Endothelial cell (in vitro differentiated cells): Measurements from ENCODE around the gene ULBP3. TPM values are rescaled to one million over a fixed set of nuclear protein-coding genes. Genes with fewer than 3 reads are reported as not detected.

ENCODE experiments used
- DNase-seq: peaks from one replicate; pipeline ENCODE4 v3.0.0; 2021; ENCODE audit warnings: low spot score
- H3K27ac Mint-ChIP-seq: one replicate; pipeline ENCODE4 v1.8.0; 2021; ENCODE audit warnings: mixed read lengths, inconsistent platforms; ENCODE audit not compliant: unreplicated experiment
- H3K27me3 Mint-ChIP-seq: one replicate; pipeline ENCODE4 v1.8.0; 2021; ENCODE audit warnings: mild to moderate bottlenecking, moderate library complexity, mixed read lengths, inconsistent platforms; ENCODE audit not compliant: unreplicated experiment
- H3K36me3 Mint-ChIP-seq: one replicate; pipeline ENCODE4 v1.8.0; 2021; ENCODE audit warnings: mild to moderate bottlenecking, low read depth, mixed read lengths, inconsistent platforms; ENCODE audit not compliant: unreplicated experiment
- H3K4me1 Mint-ChIP-seq: one replicate; pipeline ENCODE4 v1.8.0; 2021; ENCODE audit warnings: mild to moderate bottlenecking, mixed read lengths, inconsistent platforms; ENCODE audit not compliant: unreplicated experiment
- H3K4me3 Mint-ChIP-seq: one replicate; pipeline ENCODE4 v1.8.0; 2021; ENCODE audit warnings: mild to moderate bottlenecking, mixed read lengths, inconsistent platforms; ENCODE audit not compliant: unreplicated experiment
- H3K9me3 Mint-ChIP-seq: one replicate; pipeline ENCODE4 v1.8.0; 2021; ENCODE audit warnings: mixed read lengths, inconsistent platforms; ENCODE audit not compliant: unreplicated experiment
- total RNA-seq: library from RNA; stranded (reverse); fragmentation: NEBNext Ultra II Directional; extraction: Animal tissue kit (Norgen Biotek cat#: 25700); gene quantifications from one replicate; pipeline ENCODE4 v1.2.1, GENCODE V29; 2021; ENCODE audit not compliant: unreplicated experiment
- TF ChIP-seq, protein P1 (sequence below): fragments of 200-600 bp; sonication (generic); IDR thresholded peaks from one replicate; pipeline ENCODE4 v1.5.0; 2021; ENCODE audit warnings: antibody characterized with exemption; ENCODE audit not compliant: unreplicated experiment

ULBP3 gene
- total RNA-seq, 1 donor from 2014 or later, result 16.0 TPM

DNA sequence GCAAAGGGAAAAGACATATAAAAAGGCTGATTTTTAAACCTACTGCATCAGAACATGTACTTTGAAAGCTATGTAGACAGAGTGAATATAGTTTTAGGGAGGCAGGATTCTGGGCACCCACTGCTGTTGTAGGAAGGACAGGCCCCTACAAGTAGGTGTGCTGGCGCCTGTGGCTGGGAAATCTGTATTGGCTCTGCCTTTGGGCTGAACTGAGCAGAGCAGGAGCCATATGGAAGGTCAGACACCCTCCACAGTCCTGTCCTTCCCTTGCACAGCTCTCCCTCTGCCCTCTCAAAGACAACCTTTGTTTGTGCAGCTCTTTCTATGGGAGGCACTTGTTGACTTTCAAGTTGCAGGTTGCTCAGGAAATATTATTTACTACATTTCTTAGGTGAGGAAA, 18.4 kb upstream of the ULBP3 start:
- TF ChIP-seq, protein P1, sequence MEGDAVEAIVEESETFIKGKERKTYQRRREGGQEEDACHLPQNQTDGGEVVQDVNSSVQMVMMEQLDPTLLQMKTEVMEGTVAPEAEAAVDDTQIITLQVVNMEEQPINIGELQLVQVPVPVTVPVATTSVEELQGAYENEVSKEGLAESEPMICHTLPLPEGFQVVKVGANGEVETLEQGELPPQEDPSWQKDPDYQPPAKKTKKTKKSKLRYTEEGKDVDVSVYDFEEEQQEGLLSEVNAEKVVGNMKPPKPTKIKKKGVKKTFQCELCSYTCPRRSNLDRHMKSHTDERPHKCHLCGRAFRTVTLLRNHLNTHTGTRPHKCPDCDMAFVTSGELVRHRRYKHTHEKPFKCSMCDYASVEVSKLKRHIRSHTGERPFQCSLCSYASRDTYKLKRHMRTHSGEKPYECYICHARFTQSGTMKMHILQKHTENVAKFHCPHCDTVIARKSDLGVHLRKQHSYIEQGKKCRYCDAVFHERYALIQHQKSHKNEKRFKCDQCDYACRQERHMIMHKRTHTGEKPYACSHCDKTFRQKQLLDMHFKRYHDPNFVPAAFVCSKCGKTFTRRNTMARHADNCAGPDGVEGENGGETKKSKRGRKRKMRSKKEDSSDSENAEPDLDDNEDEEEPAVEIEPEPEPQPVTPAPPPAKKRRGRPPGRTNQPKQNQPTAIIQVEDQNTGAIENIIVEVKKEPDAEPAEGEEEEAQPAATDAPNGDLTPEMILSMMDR, result no peak
- H3K4me3 Mint-ChIP-seq, result no peak overlapping the region
- H3K27me3 Mint-ChIP-seq, result peaks cover 8% of the 10 kb centered on the region
- no peaks in the 10 kb centered on the region for H3K9me3 Mint-ChIP-seq
- H3K27ac Mint-ChIP-seq, result no peak overlapping the region
- no peak for DNase-seq
- peaks cover 4% of the 10 kb centered on the region for H3K4me1 Mint-ChIP-seq
- no peaks in the 10 kb centered on the region for H3K36me3 Mint-ChIP-seq

DNA sequence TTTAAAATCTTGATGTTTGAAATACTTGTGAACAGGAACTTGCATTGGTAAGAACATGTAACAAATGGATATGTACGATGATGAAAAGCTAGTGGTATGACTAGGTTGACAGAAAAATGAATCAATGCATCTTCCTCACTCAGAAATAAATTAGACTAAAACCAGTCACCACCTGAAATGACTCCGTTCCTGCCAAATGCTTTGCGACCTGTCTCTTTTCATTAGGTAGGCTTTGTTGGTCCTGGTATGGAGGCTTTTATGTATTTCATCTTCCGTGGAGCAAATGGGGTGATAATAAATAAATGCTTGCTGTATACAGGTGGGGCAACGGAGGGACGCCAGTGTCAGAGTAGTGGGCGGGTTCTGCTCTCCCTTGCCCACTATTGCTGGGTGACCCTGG, 17.1 kb upstream of the ULBP3 start:
- Mint-ChIP-seq H3K36me3 (no peaks in the 10 kb centered on the region), H3K9me3 (no peaks in the 10 kb centered on the region), H3K27ac (no peak overlapping the region), H3K27me3 (peaks cover 8% of the 10 kb centered on the region), H3K4me3 (no peak overlapping the region), H3K4me1 (peaks cover 4% of the 10 kb centered on the region)
- DNase-seq, result no peak
- TF ChIP-seq, protein P1, result no peak

GRCh38 chr6:150084426-150084825, 15.5 kb upstream of the ULBP3 start:
- Mint-ChIP-seq H3K4me1 (peaks cover 4% of the 10 kb centered on the region), H3K36me3 (no peaks in the 10 kb centered on the region), H3K9me3 (no peaks in the 10 kb centered on the region), H3K4me3 (no peak overlapping the region), H3K27ac (no peak overlapping the region), H3K27me3 (peaks cover 8% of the 10 kb centered on the region)
- TF ChIP-seq, protein P1, result no peak
- DNase-seq, result no peak

- no peak overlapping the region for H3K4me3 Mint-ChIP-seq
- no peaks in the 10 kb centered on the region for H3K36me3 Mint-ChIP-seq
- no peak for DNase-seq
- H3K27me3 Mint-ChIP-seq, result peaks cover 8% of the 10 kb centered on the region
- H3K4me1 Mint-ChIP-seq, result peaks cover 4% of the 10 kb centered on the region
- TF ChIP-seq, protein P1, result no peak
- no peaks in the 10 kb centered on the region for H3K9me3 Mint-ChIP-seq
- no peak overlapping the region for H3K27ac Mint-ChIP-seq
Observed at GRCh38 chr6:150083839-150084238, 14.9 kb upstream of the ULBP3 start.

DNA sequence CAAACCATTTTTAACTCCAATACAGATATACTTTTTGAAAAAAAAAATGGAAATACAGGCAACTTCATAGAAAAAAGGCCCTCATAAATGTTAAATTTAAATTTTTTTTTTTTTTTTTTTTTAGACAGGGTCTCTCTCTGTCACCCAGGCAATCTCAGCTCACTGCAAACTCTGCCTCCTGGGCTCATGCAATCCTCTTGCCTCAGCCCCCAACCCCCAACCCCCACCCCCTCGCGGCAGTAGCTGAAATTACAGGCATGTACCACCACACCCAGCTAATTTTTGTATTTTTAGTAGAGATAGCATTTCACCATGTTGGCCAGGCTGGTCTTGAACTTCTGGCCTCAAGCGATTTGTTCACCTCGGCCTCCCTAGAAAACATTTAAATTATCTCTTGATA, 12.8 kb upstream of the ULBP3 start:
- H3K27ac Mint-ChIP-seq, result no peak overlapping the region
- peaks cover 4% of the 10 kb centered on the region for H3K27me3 Mint-ChIP-seq
- H3K9me3 Mint-ChIP-seq, result no peaks in the 10 kb centered on the region
- H3K4me3 Mint-ChIP-seq, result no peak overlapping the region
- TF ChIP-seq, protein P1, result peak; percentile 10
- no peaks in the 10 kb centered on the region for H3K36me3 Mint-ChIP-seq
- H3K4me1 Mint-ChIP-seq, result no peaks in the 10 kb centered on the region
- DNase-seq, result no peak
